ENCODE results near the gene SPEM2.
A peak's percentile ranks its signal among the peaks of the same experiment; 100 is the strongest.

SPEM2 gene

GRCh38 chr17:7425316-7425715 lies at the start of gene SPEM2:
Gene SPEM2, plus strand, starts transcription at chr17:7425616. Its CDS starts 73 bp downstream, at chr17:7425689.
- no peak for DNase-seq

- no peak for DNase-seq
Measured at GRCh38 chr17:7379134-7379533, 46.3 kb upstream of the SPEM2 start.

GRCh38 chr17:7380321-7380720 lies 45.1 kb upstream of the SPEM2 start:
- DNase-seq: no peak

GRCh38 chr17:7380855-7381683 lies 44.3 kb upstream of the SPEM2 start, which contains the start of gene TNK1:
Gene TNK1, plus strand, starts transcription at chr17:7381089. Its CDS starts 1,838 bp downstream, at chr17:7382927.
- no peak for DNase-seq

- DNase-seq: no peak
Measured at GRCh38 chr17:7382901-7383300, 42.5 kb upstream of the SPEM2 start.

- DNase-seq: no peak
Measured at GRCh38 chr17:7383371-7383741, 42.1 kb upstream of the SPEM2 start.

GRCh38 chr17:7383742-7384488 lies 41.5 kb upstream of the SPEM2 start:
- peak; percentile 82 for DNase-seq

- DNase-seq: no peak
Measured at GRCh38 chr17:7384489-7385081, 40.8 kb upstream of the SPEM2 start.

GRCh38 chr17:7388856-7389255 lies 36.6 kb upstream of the SPEM2 start:
- DNase-seq: no peak

GRCh38 chr17:7389924-7390910 lies 35.2 kb upstream of the SPEM2 start:
- no peak for DNase-seq

GRCh38 chr17:7391307-7391706 lies 34.1 kb upstream of the SPEM2 start:
- no peak for DNase-seq

- no peak for DNase-seq
Measured at GRCh38 chr17:7392696-7393612, 32.5 kb upstream of the SPEM2 start.

GRCh38 chr17:7393613-7394451 lies 31.6 kb upstream of the SPEM2 start:
- DNase-seq: peak; percentile 63

- DNase-seq: peak; percentile 85
Measured at GRCh38 chr17:7394452-7395191, 30.8 kb upstream of the SPEM2 start, which contains the start of gene PLSCR3. Gene PLSCR3, minus strand, starts transcription at chr17:7394525. Its CDS starts 415 bp downstream, at chr17:7394110.

GRCh38 chr17:7396147-7396546 lies 29.3 kb upstream of the SPEM2 start:
- no peak for DNase-seq

GRCh38 chr17:7398612-7399011 lies 26.8 kb upstream of the SPEM2 start:
- DNase-seq: no peak

- DNase-seq: no peak
Measured at GRCh38 chr17:7403043-7403726, 22.2 kb upstream of the SPEM2 start.

- no peak for DNase-seq
Measured at GRCh38 chr17:7403727-7403976, 21.8 kb upstream of the SPEM2 start.
